Testis (tissue), 3 donors: ENCODE data around the gene GALNT9. TPM values are rescaled to one million over a fixed set of nuclear protein-coding genes. Genes with fewer than 3 reads are reported as not detected.

Source experiments
- DNase-seq: peaks from one replicate; pipeline ENCODE4 v3.0.0-alpha.2; 2019
- H3K27ac ChIP-seq, 2 donors: fragments of 200-600 bp; sonication (generic); one replicate each; pipeline ENCODE4 v1.5.1; 2019
- H3K27me3 ChIP-seq: fragments of 200-600 bp; sonication (generic); one replicate; pipeline ENCODE4 v1.5.1; 2019
- H3K36me3 ChIP-seq: fragments of 200-600 bp; sonication (generic); one replicate; pipeline ENCODE4 v1.5.1; 2017; ENCODE audit warnings: low read depth; ENCODE audit errors: missing control alignments
- H3K4me1 ChIP-seq: fragments of 200-600 bp; sonication (generic); one replicate; pipeline ENCODE4 v1.5.1; 2019
- H3K4me3 ChIP-seq, 2 donors: fragments of 200-600 bp; sonication (generic); one replicate each; pipeline ENCODE4 v1.5.1; 2017 to 2019
- H3K9me3 ChIP-seq: fragments of 200-600 bp; sonication (generic); one replicate; pipeline ENCODE4 v1.5.1; 2017
- POLR2A ChIP-seq: fragments of 450-650 bp; IDR thresholded peaks from one replicate; pipeline ENCODE4 v1.6.1; 2017; ENCODE audit warnings: antibody characterized with exemption, mild to moderate bottlenecking, moderate library complexity
- WGBS, 2 donors: methylation state at CpG; one replicate each; pipeline ENCODE4 v1.1.5; 2018; 5-methylcytosine and 5-hydroxymethylcytosine counted together
- intact Hi-C: fragments of 100-400 bp; cut with DNase I; formaldehyde crosslinking; loops from one replicate; pipeline ENCODE4 v1.15.1; 2023; ENCODE audit warnings: low total_unique reads
- polyA plus RNA-seq: library from polyadenylated mRNA; stranded (reverse); fragments of 350-450 nt; fragmentation: Illumina TruSeq; extraction: RNeasy Lipid Tissue Mini Kit (QIAGEN cat#74804); gene quantifications from one replicate; pipeline ENCODE4 v1.2.3, GENCODE V29; 2014; ENCODE audit warnings: low read depth, low replicate concordance; ENCODE audit not compliant: insufficient read depth
- total RNA-seq, 2 donors: library from RNA; depleted of rRNA; stranded (reverse); fragments of >200 nt; gene quantifications; one replicate each; pipeline ENCODE4 v1.2.3, GENCODE V29; 2016
- TF ChIP-seq, protein P1 (sequence below), 3 experiments: fragments of 450-650 bp in 2 of 3; fragments of 200-600 bp in 1 of 3; sonication (generic) in 1 of 3; IDR thresholded peaks; one replicate each; pipeline ENCODE4 v1.5.1; 2016 to 2019; ENCODE audit warnings: antibody characterized with exemption in 3 of 3, mild to moderate bottlenecking in 2 of 3, moderate library complexity in 1 of 3

The GALNT9 gene
- total and polyA plus RNA-seq, 3 donors from 2014 or later: 1.1 to 1.5 (median 1.3) TPM

DNA sequence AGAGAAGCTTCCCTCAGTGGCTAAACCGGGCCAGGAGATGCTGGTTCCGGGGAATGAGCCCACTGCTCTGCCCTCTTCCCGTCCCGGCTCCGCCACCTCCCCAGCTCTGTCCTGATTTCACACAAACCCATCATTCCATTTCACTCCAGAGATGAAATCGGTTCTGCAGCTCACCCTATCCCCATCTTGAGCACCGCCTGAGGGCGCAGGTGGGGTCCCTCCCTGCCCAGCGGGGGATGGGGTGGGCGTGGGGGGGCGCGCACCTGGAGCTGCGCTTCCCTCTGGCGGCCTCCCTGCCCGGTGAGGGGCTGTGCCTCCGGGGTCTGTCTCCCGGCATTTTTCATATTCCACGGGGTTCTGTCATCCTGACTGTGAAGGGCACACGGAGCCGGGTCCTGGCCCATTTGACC is 140.5 kb downstream of the GALNT9 start:
- 16 to 18% methylated on average over 19 to 20 of the region's 20 CpGs for WGBS, 2 donors
- DNase-seq: no peak
- Histone ChIP-seq H3K27me3 (no peaks in the 10 kb centered on the region), H3K36me3 (no peaks in the 10 kb centered on the region), H3K27ac (peak overlapping the region; percentile 47 to 66), H3K4me1 (peaks cover 11% of the 10 kb centered on the region), H3K9me3 (no peaks in the 10 kb centered on the region), H3K4me3 (peak overlapping the region; percentile 49 to 65)
- intact Hi-C loops: no loop called here
- no peak for TF ChIP-seq POLR2A
- TF ChIP-seq, protein P1, sequence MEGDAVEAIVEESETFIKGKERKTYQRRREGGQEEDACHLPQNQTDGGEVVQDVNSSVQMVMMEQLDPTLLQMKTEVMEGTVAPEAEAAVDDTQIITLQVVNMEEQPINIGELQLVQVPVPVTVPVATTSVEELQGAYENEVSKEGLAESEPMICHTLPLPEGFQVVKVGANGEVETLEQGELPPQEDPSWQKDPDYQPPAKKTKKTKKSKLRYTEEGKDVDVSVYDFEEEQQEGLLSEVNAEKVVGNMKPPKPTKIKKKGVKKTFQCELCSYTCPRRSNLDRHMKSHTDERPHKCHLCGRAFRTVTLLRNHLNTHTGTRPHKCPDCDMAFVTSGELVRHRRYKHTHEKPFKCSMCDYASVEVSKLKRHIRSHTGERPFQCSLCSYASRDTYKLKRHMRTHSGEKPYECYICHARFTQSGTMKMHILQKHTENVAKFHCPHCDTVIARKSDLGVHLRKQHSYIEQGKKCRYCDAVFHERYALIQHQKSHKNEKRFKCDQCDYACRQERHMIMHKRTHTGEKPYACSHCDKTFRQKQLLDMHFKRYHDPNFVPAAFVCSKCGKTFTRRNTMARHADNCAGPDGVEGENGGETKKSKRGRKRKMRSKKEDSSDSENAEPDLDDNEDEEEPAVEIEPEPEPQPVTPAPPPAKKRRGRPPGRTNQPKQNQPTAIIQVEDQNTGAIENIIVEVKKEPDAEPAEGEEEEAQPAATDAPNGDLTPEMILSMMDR (IDR thresholded peaks at IDR 0.05): no peak

DNA sequence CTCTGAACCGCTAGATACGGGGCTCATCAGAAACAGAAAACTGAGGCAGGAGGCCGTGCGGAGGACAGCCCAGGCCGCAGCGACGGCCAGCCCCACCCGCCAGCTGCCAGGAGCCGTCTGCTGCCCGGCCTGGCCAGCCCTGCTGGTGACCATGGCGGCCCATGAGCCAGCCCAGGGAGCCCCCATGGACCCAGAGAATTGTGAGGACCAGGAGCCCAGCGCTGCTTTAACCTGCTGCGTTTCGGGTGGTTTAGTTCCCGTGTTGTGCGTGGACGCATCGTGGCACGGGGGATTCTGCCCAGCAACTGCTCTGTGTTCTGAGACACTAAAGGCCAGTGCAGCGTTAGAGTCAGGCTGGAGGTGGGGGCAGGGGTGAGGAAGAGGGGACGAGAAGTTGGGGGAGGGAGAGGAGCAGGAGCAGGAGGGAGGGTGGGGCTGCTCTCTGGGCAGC is 140.9 kb downstream of the GALNT9 start:
- H3K9me3 ChIP-seq: no peaks in the 10 kb centered on the region
- no peaks in the 10 kb centered on the region for H3K27me3 ChIP-seq
- 61 to 71% methylated on average over 12 of the region's 21 CpGs for WGBS, 2 donors
- DNase-seq: no peak
- no peaks in the 10 kb centered on the region for H3K36me3 ChIP-seq
- intact Hi-C loops: no loop called here
- H3K27ac ChIP-seq: no peak overlapping the region
- TF ChIP-seq, protein P1 (IDR thresholded peaks at IDR 0.05): no peak
- TF ChIP-seq POLR2A: no peak
- H3K4me3 ChIP-seq: peak overlapping the region in 1 of 2 donors; percentile 65
- H3K4me1 ChIP-seq: peaks cover 11% of the 10 kb centered on the region

DNA sequence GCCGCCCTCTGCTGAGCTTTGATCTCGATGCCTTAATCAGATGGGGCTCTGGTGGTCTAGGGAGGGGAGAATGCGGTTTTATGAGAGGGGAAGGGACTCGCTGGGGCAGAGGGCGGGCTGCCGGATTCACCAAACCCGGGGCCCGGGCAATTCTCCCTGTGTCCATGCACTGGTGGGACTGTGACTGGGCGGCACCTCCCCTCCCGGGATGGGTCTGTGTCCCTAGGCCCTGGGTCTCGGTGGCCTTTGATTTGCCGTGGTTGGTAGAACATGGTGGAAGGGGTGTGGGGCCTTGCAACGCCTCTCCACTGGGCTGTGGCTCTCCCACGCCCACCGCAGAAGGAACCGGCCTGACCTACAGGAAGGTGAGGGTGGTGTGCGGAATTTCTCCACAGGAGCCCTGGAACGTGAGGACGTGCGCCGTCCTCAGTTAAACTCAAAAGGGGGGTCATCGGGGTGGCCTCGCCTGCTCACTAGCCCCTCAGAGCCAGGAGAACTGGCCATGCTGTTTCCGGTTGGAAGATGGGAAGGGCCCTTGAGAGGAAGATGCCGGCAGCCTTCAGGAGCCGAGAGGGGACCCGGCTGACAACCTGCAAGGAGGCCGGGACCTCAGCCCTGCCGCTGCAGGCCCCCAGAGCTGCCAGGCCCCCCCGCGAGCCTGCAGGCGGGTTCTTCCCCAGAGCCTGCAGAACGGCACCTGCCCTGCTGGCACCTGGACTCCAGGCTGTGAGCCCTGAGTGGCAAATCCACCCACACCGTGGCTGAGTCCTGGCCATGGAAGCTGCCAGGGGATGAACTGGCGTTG is 141.5 kb downstream of the GALNT9 start:
- intact Hi-C loops: no loop called here
- TF ChIP-seq, protein P1 (IDR thresholded peaks at IDR 0.05): no peak
- no peak for TF ChIP-seq POLR2A
- DNase-seq: no peak
- Histone ChIP-seq H3K27me3 (no peaks in the 10 kb centered on the region), H3K4me1 (peaks cover 11% of the 10 kb centered on the region), H3K36me3 (no peaks in the 10 kb centered on the region), H3K4me3 (no peak overlapping the region), H3K27ac (no peak overlapping the region), H3K9me3 (no peaks in the 10 kb centered on the region)
- 86 to 89% methylated on average over 19 to 35 of the region's 35 CpGs for WGBS, 2 donors

DNA sequence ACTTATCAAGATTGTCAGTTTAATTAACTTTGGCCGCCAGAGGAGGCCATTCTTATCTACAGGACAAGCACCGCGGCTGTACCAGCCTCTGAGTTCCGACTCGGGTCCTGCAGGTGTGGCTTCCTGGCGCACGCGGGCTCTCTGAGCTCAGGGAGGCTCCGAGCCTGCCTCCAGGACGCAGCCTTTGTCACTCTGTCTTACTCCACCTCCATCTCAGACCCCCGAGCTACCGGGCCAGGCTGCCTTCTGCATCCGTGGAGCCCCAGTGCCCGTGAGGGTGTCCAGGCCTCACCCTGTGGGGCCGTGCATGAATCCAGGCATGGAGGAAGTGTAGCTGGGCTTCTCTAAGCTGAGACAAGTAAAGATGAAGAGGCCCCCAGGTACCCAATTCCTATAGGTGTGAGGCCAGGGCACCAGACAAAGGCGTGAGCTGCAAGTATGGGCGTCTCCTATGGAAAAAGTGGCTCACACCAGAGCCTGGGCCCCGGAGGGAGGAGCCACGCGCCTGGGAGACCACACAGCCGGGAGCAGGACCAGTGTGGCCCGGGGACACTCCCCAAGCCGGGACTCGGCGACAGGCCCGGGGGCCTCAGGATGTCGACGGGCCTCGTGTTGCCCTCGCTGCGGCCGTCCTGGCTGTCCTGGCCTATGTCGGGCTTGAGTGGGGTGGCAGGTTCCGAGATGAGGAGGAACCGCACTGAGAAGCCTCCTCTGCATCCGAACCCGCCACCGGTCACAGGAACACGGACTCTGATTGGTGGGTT is 142.3 kb downstream of the GALNT9 start:
- WGBS, 2 donors: 82% methylated on average over 11 to 39 of the region's 39 CpGs
- H3K4me3 ChIP-seq: no peak overlapping the region
- intact Hi-C loops: no loop called here
- no peak for DNase-seq
- H3K9me3 ChIP-seq: no peaks in the 10 kb centered on the region
- H3K27me3 ChIP-seq: no peaks in the 10 kb centered on the region
- H3K36me3 ChIP-seq: no peaks in the 10 kb centered on the region
- H3K27ac ChIP-seq: no peak overlapping the region
- H3K4me1 ChIP-seq: peaks cover 11% of the 10 kb centered on the region
- TF ChIP-seq, protein P1 (IDR thresholded peaks at IDR 0.05): no peak
- no peak for TF ChIP-seq POLR2A
